ENCODE measurements around the gene G6PC3.

- TF ChIP-seq EZH2 (optimal IDR thresholded peaks at IDR 0.05; ENCODE audit: low read depth, low read length) = no peak
- TF ChIP-seq, protein P1, sequence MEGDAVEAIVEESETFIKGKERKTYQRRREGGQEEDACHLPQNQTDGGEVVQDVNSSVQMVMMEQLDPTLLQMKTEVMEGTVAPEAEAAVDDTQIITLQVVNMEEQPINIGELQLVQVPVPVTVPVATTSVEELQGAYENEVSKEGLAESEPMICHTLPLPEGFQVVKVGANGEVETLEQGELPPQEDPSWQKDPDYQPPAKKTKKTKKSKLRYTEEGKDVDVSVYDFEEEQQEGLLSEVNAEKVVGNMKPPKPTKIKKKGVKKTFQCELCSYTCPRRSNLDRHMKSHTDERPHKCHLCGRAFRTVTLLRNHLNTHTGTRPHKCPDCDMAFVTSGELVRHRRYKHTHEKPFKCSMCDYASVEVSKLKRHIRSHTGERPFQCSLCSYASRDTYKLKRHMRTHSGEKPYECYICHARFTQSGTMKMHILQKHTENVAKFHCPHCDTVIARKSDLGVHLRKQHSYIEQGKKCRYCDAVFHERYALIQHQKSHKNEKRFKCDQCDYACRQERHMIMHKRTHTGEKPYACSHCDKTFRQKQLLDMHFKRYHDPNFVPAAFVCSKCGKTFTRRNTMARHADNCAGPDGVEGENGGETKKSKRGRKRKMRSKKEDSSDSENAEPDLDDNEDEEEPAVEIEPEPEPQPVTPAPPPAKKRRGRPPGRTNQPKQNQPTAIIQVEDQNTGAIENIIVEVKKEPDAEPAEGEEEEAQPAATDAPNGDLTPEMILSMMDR (IDR thresholded peaks at IDR 0.05; ENCODE audit: low read length) = no peak
- no peak for TF ChIP-seq EZH2phosphoT487 (IDR thresholded peaks at IDR 0.05; ENCODE audit: low read length)
Observed at GRCh38 chr17:44118427-44119050, 48.0 kb downstream of the G6PC3 start.

Data from MM.1S (cell line).